ENCODE results near the gene ILKAP. TPM values are rescaled to one million over a fixed set of nuclear protein-coding genes. Genes with fewer than 3 reads are reported as not detected.
A peak's percentile ranks its signal among the peaks of the same experiment; 100 is the strongest.

ILKAP gene
- total RNA-seq, 1 experiment from 2014 or later: 41.5 TPM

- Histone ChIP-seq H2BK5ac (ENCODE audit: insufficient read length, low read length) (no peak overlapping the region), H3K23me2 (ENCODE audit: insufficient read length, low read depth, low read length, poor library complexity, severe bottlenecking) (peaks cover 6% of the 10 kb centered on the region), H2BK15ac (ENCODE audit: low read depth, low read length) (no peak overlapping the region), H2BK20ac (ENCODE audit: low read depth, low read length, poor library complexity, severe bottlenecking) (no peak overlapping the region), H2BK12ac (ENCODE audit: insufficient read length, low read depth, low read length) (no peak overlapping the region), H3T11ph (ENCODE audit: low read length) (no peak overlapping the region), H3K27ac (ENCODE audit: insufficient read length, low read depth, low read length) (no peak overlapping the region), H3K27me3 (ENCODE audit: insufficient read depth, low read length) (peaks cover 15% of the 10 kb centered on the region; the same call in 1 of the 2 replicates), H3K79me2 (ENCODE audit: insufficient read depth, low read length) (no peaks in the 10 kb centered on the region; the same call in 1 of the 2 replicates), H3K4me2 (ENCODE audit: insufficient read depth, insufficient read length, low read length) (no peak overlapping the region), H4K20me1 (ENCODE audit: control insufficient read depth, insufficient read depth, insufficient read length) (no peaks in the 10 kb centered on the region), H3K56ac (ENCODE audit: insufficient read length, low read depth, low read length) (no peak overlapping the region), H3K18ac (ENCODE audit: insufficient read length, low read depth, low read length) (no peak overlapping the region), H4K8ac (replicated peaks; ENCODE audit: insufficient read length, low read depth, low read length) (no peak overlapping the region), H3K9ac (ENCODE audit: extremely low read depth, insufficient read length, low read length) (no peak overlapping the region), H2AK5ac (ENCODE audit: insufficient read length, low read length) (no peak overlapping the region), H3K9me3 (ENCODE audit: control insufficient read depth, low read depth, low read length) (no peaks in the 10 kb centered on the region), H3K14ac (ENCODE audit: insufficient read depth, low read length) (no peak overlapping the region), H2BK120ac (ENCODE audit: low read depth, low read length, poor library complexity, severe bottlenecking) (no peak overlapping the region), H3K79me1 (ENCODE audit: insufficient read depth, low read depth, low read length, poor library complexity, severe bottlenecking) (no peaks in the 10 kb centered on the region), H3K4me1 (ENCODE audit: insufficient read depth, low read length) (peaks cover 3% of the 10 kb centered on the region; the same call in 1 of the 2 replicates), H4K5ac (ENCODE audit: insufficient read length, low read depth, low read length) (no peak overlapping the region), H2AFZ (ENCODE audit: low read length) (no peak overlapping the region), H3K23ac (ENCODE audit: insufficient read length, low read depth, low read length) (no peak overlapping the region), H3K4ac (ENCODE audit: low read depth, low read length) (no peak overlapping the region), H4K91ac (ENCODE audit: insufficient read length, low read depth, low read length) (no peak overlapping the region)
- TF ChIP-seq CTCF (conservative IDR thresholded peaks at IDR 0.05): peak; percentile 24; the same call in 1 of the 3 replicates
- Mint-ChIP-seq H3K9me3 (peaks cover 2 to 3% of the 10 kb centered on the region in 2 experiments; a peak in 3 of 5 replicates), H3K36me3 (ENCODE audit: insufficient read depth in 1 of 3, low read depth in 3 of 3) (peaks cover 0 to 5% (median 3%) of the 10 kb centered on the region in 3 experiments; a peak in 4 of 7 replicates), H3K4me1 (peaks cover 12 to 18% of the 10 kb centered on the region in 2 experiments), H3K27me3 (ENCODE audit: low read depth) (peaks cover 60% of the 10 kb centered on the region), H3K27ac (no peak overlapping the region), H3K4me3 (peak overlapping the region; percentile 46 to 74)
- peak; percentile 38 for DNase-seq
- no CpG with 5 or more reads among the region's 75 CpGs for WGBS (ENCODE audit: extremely low coverage, insufficient read length, low lambda C conversion rate)
Measured at GRCh38 chr2:238238766-238239542, 35.5 kb upstream of the ILKAP start.

Measured in H9 (cell line).